CD4-positive, alpha-beta T cell treated with Interleukin-4 for 4 hours (primary cell): ENCODE data around the gene RPS6KA2.
"Not testable (repeated sequence)": the region's sequence is repeated elsewhere in the genome, so short reads cannot be mapped to it uniquely, and the experiment has no call there.

Source experiments
- DNase-seq: peaks from one replicate; pipeline ENCODE4 v3.0.0-alpha.2; 2020

Gene RPS6KA2

GRCh38 chr6:166545156-166546034 lies 81.7 kb downstream of the RPS6KA2 start:
- no peak for DNase-seq

DNA sequence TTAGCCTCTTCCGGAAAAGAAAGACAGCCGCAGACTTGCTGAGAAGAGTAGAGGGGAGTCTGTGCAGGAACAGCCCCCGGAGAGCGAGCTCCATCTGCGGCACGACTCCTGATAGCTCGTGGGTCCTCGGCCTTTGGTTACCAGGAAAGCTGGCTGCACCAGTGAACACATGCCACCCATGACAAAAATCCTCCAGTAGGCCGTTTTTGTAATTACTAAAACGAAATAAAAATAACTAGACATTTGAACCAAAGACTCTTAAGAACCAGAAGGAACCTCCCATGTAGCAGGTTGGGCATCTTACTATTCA lies 82.8 kb downstream of the RPS6KA2 start:
- no peak for DNase-seq

DNA sequence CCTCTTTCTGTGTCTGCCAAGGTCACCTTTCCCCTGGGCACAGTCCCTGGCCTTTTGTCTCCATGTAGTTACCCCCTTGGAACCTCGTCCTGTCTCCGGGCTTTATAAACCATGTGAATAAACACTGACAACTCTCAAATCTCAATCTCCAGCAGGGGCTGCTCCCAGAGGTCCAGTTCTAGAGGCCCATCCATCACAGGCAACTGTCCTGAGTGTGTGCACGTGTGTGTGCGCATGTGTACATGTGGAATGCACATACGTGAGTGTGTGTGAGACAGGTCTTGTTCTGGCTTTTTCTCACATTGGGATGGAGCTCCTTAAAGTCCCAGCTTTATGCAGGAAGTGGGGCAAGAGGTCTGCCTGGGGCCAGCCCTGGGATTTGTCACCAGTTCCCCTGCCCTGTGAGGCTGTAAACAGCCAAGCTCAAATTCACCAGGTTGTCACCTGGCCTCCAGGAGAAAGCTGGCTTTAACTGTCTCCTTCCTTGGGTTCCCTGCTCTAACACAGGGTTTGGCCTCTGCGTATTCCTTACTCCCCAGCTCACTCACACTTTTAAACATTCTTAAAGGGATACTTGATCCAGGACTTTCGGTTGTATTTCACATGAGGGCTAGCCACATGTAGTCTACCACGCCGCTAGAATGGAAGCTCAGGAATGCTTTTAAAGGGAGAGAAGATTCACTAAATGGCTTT lies 83.3 kb downstream of the RPS6KA2 start:
- no peak for DNase-seq

- DNase-seq = no peak
These were observed 84.5 kb downstream of the RPS6KA2 start for GRCh38 chr6:166542580-166542912.

DNA sequence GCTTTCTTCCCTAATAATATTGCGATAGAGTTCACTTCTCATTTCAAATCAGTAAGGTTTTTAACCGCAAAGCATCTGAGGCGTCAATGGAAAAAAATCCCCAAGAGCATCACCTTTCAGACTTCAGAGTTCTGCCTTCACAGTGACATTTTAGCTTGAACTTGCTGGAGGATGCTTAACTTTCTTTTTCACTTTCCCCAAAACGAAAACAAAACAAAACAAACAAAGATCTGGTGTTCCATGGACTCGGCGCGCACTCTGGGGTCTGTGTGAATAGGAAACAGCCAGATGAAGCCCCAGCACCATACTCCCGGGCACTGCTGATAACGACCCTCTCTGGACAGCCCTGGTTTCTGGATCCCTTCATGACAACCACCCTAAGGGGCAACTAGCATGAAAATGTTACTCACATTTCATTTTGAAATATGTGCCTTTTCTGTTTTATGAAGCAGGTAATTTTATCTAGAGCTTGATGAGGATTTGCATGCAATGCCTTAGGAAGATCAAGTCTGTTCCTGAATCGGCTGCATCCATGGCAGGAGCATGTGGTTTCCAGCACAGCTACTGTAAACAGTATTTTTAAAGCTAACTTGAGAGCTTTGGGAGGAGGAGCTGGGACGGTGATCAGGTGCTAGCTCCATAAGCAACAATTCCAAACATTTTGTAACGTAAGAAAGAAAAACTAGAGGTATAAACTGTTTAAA lies 85.0 kb downstream of the RPS6KA2 start:
- peak; percentile 37 for DNase-seq

DNA sequence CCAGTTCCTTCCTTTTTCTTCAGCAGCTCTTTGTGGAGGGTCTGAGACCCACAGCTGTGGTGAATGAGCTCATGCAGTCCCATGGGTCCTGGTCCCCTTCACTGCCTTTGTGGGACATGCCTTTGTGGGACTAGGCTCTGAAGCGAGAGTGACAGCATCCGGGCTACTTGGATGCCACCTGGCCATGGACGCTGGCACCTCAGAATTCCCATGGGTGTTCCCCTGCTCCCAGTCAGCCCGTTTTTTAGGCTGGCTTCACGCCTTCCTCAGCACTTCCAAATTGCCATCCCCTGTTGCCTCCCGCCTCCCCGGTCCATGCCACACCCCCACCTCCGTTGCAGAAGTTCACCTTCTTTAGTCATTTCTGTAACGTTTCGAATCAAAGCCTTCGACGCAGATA lies 85.7 kb downstream of the RPS6KA2 start:
- DNase-seq = no peak

- DNase-seq = peak; percentile 87
These were observed 86.3 kb downstream of the RPS6KA2 start for GRCh38 chr6:166540631-166541331.

DNA sequence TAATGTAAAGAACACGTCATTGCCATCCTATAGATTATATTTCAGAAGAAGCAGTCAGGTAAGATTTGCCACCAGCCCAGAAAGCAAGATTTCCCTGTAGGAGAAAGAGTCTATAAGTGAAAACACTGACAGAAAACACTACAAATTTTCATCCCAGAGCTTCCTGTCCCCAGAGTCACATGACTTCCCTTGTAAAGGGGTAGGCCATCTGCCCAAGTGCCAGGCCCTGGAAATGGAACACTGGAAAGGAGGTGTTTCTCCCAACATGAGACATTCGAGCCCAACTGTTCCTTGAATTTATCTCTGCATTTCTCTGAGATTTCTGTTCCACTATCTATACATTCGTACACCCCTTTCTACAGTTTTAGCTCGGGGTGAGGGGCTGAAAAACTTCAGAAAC lies 87.5 kb downstream of the RPS6KA2 start:
- DNase-seq = no peak

GRCh38 chr6:166539011-166539385 lies 88.1 kb downstream of the RPS6KA2 start:
- DNase-seq = not testable (repeated sequence)

GRCh38 chr6:166538297-166539010 lies 88.6 kb downstream of the RPS6KA2 start:
- no peak for DNase-seq

DNA sequence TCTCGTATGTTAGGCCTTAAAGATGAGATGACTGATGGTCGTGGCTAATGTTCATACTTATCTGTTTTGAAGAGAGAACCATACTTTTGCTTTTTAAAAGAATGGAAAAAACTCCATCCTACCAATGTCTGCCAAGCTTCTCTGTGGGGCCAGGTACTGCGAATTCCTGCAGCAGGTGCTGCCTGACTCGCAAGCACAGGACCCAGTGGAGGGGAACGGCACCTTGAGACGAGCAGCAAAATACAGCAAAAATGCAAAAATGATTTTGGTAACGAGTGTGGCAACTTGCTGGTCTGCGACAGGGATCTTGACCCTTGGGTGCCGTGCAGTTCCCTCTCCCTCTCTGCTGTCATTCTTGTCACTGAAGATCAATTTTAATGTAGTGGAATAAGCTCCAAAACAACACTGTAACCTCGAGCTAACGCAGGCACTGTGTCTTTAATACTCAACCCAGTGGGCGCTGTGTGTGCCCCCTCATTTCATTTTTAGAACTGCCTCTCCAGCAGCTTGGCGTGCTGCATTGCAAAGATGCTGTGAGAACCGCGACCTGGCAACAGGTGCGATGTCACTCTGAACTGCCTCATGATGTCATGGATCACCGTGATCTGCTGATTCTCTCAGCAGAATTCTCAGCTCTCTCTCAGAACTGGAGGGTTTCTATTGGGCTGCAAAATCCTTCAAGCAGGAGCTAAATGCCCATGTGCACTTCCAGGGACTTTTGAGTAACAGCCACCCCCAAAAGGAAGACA lies 92.2 kb downstream of the RPS6KA2 start:
- no peak for DNase-seq

DNA sequence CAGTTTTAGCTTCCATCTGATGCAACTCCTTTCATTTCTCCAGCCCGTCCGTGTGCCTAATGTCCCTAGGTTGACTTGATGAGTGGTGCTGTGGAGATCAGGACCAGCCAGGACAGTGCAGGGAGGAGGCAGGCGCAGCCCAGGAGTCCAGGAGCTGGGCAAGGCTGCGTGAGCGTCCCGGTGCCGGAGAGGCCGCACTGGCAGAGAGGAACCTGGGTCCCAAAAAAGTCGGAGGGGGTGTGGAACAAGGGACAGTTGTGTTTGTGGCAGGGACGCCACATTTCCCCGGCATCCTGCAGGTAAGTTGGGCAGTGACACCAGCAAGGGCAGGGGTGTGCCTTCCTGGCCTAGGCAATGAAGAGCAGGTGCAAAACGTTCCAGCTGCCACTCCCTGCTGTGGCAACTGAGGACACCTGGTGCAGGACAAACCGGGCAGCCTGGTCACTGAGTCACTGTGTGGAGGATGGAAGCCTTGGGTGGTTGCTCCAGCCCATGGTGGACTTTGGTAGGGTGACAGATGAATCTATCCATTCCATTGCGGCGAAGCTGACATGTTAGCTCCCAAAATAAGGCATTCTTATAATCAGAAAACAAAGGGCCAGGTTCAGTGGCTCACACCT lies 93.7 kb downstream of the RPS6KA2 start:
- DNase-seq = no peak

- DNase-seq = no peak
These were observed 94.7 kb downstream of the RPS6KA2 start for GRCh38 chr6:166532302-166532701.

DNA sequence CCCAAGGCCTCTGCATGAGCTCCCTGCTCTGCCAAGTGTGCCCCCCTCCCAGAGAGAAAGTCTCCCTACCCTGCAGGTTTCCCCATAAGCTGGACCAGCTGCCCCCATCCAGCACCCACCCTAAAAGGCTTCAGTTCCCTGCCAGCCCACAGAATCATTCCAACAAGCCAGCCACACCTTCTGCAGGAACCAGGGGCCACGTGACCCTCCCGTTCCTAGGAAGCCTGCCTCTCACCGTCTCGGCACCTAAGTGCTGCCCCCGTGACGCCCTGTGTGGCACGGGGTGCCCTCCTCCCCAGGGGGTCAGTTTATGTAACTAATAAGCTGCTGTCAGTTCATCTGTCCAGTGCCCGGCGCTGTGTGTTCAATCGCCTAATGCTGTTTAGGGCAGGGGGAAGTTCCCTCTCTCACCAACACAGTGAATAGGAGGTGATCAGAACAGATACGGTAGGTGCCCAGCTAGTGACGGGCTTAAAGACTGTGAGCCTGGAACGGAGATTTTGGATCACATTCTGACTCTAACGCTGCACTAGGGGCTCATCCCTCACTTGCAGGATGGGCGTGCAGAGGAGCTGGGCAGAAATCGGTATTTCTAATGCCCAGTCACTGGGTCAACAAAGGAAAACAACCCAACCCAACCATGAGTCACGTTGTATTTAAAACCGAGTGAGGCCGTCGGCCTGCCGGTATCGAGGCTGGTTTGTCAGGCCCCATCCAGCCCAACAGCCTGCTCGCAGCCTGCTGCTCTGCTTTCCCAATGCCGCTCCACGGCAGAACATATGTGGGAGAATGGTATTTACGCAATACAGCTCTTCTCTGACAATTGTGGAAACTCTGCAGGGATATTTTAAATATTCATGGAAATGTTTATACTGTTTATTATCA lies 96.6 kb downstream of the RPS6KA2 start:
- DNase-seq = no peak

GRCh38 chr6:166529586-166529985 lies 97.5 kb downstream of the RPS6KA2 start:
- no peak for DNase-seq

GRCh38 chr6:166529058-166529457 lies 98.0 kb downstream of the RPS6KA2 start:
- not testable (repeated sequence) for DNase-seq

DNA sequence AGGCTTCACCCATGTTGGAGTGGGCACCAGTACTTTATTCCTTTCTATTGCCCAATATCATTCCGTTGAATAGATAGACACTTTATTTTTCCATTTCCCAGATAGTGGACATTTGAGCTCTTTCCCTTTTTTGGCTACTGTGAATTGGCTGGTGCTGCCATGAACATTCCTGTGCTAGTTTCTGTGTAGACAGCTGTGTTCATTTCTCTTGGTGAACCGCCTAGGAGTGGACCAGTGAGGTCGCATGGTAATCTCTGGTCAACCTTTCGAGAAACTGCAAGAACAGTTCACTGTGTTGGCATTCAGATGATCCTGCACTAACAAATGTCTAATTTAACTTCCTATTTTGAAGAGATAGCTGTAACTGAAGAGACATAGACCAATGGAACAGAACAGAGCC lies 99.2 kb downstream of the RPS6KA2 start:
- DNase-seq = no peak

- no peak for DNase-seq
These were observed 100.1 kb downstream of the RPS6KA2 start for GRCh38 chr6:166526937-166527336.

DNA sequence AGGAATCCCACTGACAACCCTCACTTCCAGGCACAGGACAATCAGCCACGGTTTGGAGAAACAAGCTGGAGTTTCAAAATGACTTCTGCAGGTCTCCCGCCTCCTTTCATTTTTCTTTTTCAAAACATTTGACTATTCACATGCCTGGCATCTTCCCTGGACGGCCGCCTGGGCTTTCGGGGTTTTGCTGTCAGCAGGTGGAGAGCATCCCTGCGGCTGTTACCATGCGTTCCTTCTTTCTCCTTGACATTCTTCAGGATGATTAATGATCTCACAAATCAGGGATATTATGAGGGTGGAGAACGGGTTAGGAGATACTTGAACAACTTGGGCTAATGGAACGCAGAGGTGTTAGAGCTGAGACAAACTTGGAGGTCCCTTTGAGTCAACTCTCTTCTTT lies 101.5 kb downstream of the RPS6KA2 start:
- no peak for DNase-seq

DNA sequence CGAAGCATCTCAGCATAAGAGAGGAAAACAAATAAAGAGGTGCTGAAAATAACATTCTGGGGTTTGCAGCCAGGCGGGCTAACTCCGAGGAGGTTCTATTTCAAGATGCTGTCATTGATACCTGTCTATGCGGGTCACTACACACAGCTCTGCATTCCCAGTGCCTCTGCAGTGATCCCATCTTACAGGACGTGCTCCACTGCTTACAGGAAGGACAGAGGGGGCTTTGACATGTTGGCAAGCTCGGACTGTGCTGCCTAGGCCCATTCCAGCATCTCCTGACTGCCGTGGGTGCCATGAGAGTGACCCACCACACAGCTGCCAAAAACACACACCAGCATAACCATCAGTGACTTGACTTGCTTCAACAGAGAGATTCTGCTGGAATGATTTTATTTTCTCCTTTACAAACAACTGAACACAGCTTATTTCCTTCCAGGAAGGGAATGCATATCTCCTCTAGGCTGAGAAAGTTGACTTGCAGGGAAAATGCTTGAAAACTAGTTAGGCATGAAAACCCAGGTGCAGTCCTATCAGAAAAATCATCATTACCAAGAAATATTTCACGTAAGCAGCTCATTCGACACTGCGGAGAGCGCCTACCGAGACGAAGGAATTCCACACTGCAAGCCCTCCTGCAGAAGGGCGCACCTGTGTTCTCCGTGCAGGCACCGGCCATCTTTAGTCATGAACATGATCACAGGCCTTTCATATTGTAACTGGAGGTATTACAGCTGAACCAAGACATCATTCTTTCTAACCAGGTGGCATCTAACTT lies 103.1 kb downstream of the RPS6KA2 start:
- no peak for DNase-seq
